ENCODE data around the gene TPRG1L. TPM values are rescaled to one million over a fixed set of nuclear protein-coding genes. Genes with fewer than 3 reads are reported as not detected.

Gene TPRG1L
- total RNA-seq: 25.8 and 26.2 TPM in 2 replicates

DNA sequence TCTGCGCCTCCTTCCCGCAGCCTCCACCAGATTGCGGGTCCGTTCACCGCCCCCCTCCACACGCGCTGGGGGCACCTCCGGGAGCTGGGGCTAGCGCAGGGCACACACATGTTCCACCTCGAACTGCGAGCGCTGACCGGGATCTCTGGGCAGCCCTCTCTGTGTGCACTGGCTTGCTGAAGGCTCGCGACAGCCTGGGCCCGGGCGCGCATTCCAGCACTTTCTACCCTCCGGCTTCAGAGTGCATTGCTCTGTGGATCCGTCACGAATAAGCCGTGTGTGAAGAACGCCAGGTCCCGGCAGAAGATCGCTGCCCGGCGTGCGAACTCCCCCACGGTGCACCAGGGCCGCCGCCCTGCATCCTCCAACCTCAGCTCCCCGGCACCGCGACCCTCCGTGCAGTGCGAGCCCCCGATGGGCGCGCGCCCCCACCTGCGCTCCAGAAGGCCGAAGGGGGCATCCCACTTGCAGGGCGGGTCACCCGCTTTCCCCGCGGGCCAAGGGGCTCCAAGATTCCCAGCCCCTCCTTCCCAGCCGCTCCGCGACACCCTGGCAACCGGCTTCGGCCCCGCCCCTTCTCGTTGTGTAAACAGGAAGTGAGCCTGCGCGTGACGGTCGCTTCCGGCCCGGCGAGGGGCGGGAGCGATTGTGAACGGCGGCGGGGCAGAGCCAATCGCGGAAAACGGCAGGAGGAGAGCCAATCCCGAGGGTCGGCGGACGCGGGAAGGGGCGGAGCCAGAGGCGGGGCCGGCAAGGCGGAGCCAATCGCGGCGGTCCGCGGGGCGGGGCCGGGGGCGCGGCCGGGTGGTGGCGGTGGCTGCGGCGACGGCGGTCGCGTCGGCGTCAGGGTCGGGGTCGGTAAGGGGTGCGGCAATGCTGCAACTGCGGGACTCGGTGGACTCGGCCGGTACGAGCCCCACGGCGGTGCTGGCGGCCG lies at the start of gene TPRG1L:
Gene TPRG1L (plus strand): TSS at position 816 of the 937 bp plus-strand sequence. CDS start 58 bp downstream, at position 874.

DNA sequence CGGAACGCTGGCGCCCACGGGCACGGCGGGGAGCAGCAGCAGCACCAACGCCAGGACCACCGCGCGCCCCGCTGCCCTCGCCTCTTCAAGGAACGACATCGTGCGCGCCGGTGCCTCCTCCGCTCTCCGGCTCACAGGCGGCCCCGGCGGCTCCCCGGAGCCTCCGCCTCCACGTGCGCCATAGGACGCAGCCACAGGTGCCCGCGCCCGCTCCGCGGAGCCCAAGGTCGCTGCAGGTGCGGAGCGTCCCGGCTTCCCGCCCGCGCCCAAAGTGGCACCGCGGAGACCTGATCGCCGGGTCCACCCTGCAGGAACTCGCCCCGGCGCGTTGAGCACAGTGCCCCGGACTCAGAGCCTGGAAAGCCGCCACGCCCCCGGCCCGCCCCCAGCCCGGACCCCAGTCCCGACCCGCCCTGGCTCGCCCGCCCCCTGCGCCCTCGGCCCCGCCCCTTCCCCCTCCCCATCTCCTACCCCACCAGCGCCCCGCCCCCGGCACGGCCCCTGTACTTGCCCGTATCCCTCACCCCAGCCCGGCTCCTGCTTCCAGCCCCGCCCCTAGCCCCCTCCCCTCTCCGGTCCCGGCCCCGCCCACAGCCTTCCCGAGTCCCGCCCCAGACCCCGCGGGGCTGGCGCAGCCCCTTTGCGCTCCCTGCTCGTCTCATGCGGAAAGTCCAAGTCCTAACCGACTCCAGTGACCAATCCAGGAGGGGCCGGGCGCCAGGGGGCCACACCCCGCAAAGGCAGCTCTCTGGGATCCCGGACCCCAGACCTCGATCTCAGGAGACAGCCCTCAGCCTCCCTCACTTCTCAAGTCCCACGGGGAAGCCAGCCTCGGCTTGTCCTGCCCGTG lies 13.4 kb upstream of the TPRG1L start, which contains the start of gene MEGF6:
Gene MEGF6 (minus strand): TSS at position 339 of the 850 bp plus-strand sequence. CDS start 240 bp downstream, at position 99.

DNA sequence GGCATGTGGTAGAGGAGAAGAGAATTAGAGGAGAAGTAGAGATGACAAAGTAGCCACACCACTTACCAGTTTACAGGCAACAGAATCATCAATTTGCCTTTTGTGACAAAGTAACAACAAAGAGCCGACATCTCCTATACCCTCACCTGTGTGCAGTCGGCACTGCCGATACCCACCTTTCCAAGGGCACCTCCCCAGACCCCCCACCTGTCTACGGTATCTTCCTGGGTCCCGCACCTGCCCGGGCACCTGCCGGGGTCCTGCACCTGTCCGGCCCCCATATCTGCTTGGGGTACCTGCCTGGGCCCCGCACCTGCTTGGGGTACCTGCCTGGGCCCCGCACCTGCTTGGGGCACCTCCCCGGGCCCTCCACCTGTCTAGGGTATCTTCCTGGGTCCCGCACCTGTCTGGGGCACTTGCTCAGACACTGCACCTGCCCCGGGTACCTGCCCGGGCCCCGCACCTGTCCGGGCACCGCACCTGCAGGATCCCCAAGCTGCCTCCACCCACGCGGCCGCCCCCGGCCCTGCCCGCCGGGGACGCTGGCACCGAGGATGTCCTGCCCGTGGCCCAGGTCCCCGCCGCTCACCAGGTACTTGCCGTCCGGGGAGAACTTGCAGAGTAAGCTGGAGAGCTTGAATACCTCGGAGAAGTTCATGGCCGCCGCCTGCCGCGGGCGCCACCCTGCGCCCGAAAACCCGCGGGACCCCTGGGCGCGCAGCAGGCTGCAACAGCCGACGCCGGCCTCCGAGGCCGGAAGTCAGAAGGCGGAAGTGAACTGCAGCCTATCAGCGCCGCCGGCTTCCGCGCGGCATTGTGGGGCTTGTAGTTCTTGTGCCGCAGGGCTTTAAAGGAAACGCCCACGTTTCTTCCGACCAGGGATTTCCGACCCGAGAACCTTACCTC lies 24.8 kb downstream of the TPRG1L start, which contains the start of gene WRAP73:
Gene WRAP73 (minus strand): TSS at position 762 of the 906 bp plus-strand sequence. CDS start 104 bp downstream, at position 658.

DNA sequence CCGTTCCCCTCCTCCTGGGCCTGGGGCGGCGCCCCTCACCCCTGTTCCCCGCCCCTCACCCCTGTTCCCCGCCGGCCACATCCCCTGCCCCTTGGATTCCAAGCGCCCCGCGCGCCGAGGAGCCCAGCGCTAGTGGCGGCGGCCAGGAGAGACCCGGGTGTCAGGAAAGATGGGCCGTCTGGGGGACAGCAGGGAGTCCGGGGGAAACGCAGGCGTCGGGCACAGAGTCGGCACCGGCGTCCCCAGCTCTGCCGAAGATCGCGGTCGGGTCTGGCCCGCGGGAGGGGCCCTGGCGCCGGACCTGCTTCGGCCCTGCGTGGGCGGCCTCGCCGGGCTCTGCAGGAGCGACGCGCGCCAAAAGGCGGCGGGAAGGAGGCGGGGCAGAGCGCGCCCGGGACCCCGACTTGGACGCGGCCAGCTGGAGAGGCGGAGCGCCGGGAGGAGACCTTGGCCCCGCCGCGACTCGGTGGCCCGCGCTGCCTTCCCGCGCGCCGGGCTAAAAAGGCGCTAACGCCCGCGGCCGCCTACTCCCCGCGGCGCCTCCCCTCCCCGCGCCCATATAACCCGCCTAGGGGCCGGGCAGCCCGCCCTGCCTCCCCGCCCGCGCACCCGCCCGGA lies 27.2 kb downstream of the TPRG1L start, which contains the start of gene TP73:
Gene TP73 (plus strand): TSS at position 587 of the 618 bp plus-strand sequence. CDS start 29,850 bp downstream, outside the sequence.

Other genes starting within 250 kb of the TPRG1L start
- gene ARHGEF16, start 170.3 kb upstream of the TPRG1L start, total RNA-seq: 0.09 TPM in 1 of 2 replicates, not detected in the other
- 1.5 and 2.4 TPM in 2 replicates for gene MEGF6, start 13.5 kb upstream of the TPRG1L start, total RNA-seq
- 10.7 and 12.6 TPM in 2 replicates for gene WRAP73, start 25.1 kb downstream of the TPRG1L start, total RNA-seq
- not detected in 2 replicates for gene TP73, start 27.5 kb downstream of the TPRG1L start, total RNA-seq
- gene CCDC27, start 127.4 kb downstream of the TPRG1L start, total RNA-seq: not detected in 2 replicates
- 3.5 and 4.1 TPM in 2 replicates for gene SMIM1, start 147.7 kb downstream of the TPRG1L start, total RNA-seq
- gene LRRC47, start 171.5 kb downstream of the TPRG1L start, total RNA-seq: 19.5 and 19.7 TPM in 2 replicates
- 8.1 and 14.2 TPM in 2 replicates for gene CEP104, start 232.2 kb downstream of the TPRG1L start, total RNA-seq
- 4.6 and 5.1 TPM in 2 replicates for gene DFFB, start 232.5 kb downstream of the TPRG1L start, total RNA-seq

All from bronchial smooth muscle cell (primary cell).